NB4 (cell line): ENCODE data around the gene DYNC1I1.

Experiments used
- DNase-seq: peaks from one replicate; pipeline ENCODE4 v3.0.0; 2010; ENCODE audit warnings: low read depth
- H3K4me3 ChIP-seq: one replicate; pipeline ENCODE4 v1.5.1; 2011; ENCODE audit warnings: mild to moderate bottlenecking, low read depth, low read length, moderate library complexity
- MYC ChIP-seq: IDR thresholded peaks from 2 replicates; pipeline ENCODE4 v1.6.1; 2011; ENCODE audit warnings: low read depth, low read length
- POLR2A ChIP-seq: IDR thresholded peaks from 2 replicates; pipeline ENCODE4 v1.6.1; 2011; ENCODE audit warnings: mild to moderate bottlenecking; ENCODE audit not compliant: insufficient read length; ENCODE audit errors: extremely low read depth
- TF ChIP-seq, protein P1 (sequence below): IDR thresholded peaks from one replicate; pipeline ENCODE4 v1.5.1; 2012; ENCODE audit warnings: low read depth, low read length
- TF ChIP-seq, protein P2 (sequence below): IDR thresholded peaks from 2 replicates; pipeline ENCODE4 v1.6.1; 2011; ENCODE audit warnings: low read depth, low read length

The DYNC1I1 gene

GRCh38 chr7:96122746-96123145 lies 350.4 kb downstream of the DYNC1I1 start:
- no peak for DNase-seq
- TF ChIP-seq POLR2A (no peak), MYC (no peak)
- TF ChIP-seq, protein P1, sequence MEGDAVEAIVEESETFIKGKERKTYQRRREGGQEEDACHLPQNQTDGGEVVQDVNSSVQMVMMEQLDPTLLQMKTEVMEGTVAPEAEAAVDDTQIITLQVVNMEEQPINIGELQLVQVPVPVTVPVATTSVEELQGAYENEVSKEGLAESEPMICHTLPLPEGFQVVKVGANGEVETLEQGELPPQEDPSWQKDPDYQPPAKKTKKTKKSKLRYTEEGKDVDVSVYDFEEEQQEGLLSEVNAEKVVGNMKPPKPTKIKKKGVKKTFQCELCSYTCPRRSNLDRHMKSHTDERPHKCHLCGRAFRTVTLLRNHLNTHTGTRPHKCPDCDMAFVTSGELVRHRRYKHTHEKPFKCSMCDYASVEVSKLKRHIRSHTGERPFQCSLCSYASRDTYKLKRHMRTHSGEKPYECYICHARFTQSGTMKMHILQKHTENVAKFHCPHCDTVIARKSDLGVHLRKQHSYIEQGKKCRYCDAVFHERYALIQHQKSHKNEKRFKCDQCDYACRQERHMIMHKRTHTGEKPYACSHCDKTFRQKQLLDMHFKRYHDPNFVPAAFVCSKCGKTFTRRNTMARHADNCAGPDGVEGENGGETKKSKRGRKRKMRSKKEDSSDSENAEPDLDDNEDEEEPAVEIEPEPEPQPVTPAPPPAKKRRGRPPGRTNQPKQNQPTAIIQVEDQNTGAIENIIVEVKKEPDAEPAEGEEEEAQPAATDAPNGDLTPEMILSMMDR: no peak
- TF ChIP-seq, protein P2, sequence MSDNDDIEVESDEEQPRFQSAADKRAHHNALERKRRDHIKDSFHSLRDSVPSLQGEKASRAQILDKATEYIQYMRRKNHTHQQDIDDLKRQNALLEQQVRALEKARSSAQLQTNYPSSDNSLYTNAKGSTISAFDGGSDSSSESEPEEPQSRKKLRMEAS: no peak
- H3K4me3 ChIP-seq: no peak overlapping the region

GRCh38 chr7:96126382-96126781 lies 354.0 kb downstream of the DYNC1I1 start:
- H3K4me3 ChIP-seq: no peak overlapping the region
- no peak for TF ChIP-seq MYC
- TF ChIP-seq, protein P1: no peak
- TF ChIP-seq POLR2A: no peak
- TF ChIP-seq, protein P2: no peak
- no peak for DNase-seq

GRCh38 chr7:96127746-96128145 lies 355.4 kb downstream of the DYNC1I1 start:
- TF ChIP-seq, protein P2: no peak
- TF ChIP-seq POLR2A (no peak), MYC (no peak)
- TF ChIP-seq, protein P1: no peak
- DNase-seq: no peak
- H3K4me3 ChIP-seq: no peak overlapping the region

DNA sequence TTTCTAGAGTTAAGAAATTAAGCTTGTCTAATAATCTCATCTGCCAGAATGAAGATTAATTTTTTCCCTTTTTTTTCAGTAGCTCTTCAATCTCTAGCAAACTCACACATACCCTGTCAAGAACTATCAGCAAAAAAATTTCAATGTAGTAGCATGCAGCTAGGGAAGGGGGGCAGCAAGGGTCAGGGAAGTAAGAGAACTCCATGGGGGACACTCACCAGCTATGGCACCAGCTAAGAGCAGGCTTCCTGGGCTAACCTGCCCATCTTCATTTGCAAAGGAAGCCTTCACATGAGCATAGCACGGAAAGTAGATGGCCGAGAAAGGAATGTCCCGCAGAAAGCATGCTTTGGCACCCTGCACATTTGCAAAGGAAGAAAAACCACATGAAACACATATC lies 359.2 kb downstream of the DYNC1I1 start:
- DNase-seq: no peak
- H3K4me3 ChIP-seq: no peak overlapping the region
- TF ChIP-seq MYC: no peak
- TF ChIP-seq, protein P1: peak; percentile 19

GRCh38 chr7:96135241-96135640 lies 362.9 kb downstream of the DYNC1I1 start:
- TF ChIP-seq MYC (no peak), POLR2A (no peak)
- TF ChIP-seq, protein P1: no peak
- TF ChIP-seq, protein P2: no peak
- DNase-seq: no peak
- no peak overlapping the region for H3K4me3 ChIP-seq

GRCh38 chr7:96136600-96137239 lies 364.4 kb downstream of the DYNC1I1 start:
- TF ChIP-seq, protein P1: no peak
- TF ChIP-seq MYC (no peak), POLR2A (no peak)
- TF ChIP-seq, protein P2: no peak
- no peak overlapping the region for H3K4me3 ChIP-seq
- no peak for DNase-seq
